GM18507 (cell line): ENCODE measurements around the gene SLC45A2.
"Not testable (repeated sequence)": the region's sequence is repeated elsewhere in the genome, so short reads cannot be mapped to it uniquely, and the experiment has no call there.

Experiments
- DNase-seq: peaks from one replicate; pipeline ENCODE4 v3.0.0; 2011; ENCODE audit warnings: low read depth; ENCODE audit not compliant: insufficient read length; ENCODE audit errors: extremely low spot score
- FAIRE-seq: peaks from 2 replicates; lab custom pipeline; 2011; peaks lifted over from hg19 to GRCh38; lab: Jason Lieb, UNC

The SLC45A2 gene

DNA sequence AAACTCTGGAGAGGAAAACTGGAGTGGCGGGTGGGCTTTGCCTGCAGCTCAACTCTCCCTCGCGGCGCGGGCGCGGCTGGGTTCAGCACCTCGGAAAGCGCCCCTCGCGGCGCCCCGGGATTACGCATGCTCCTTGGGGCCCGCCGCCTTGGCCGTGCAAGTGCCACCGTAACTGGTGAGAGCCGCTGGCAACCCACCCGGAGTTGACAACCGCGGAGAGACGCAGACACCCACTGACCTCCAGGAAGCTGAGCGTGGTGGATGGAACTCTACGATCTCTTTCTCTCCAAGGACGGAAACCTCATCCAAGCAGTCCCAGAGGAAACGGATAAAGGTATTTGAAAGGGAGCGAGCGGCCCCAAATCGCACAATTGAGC lies 48.5 kb downstream of the SLC45A2 start:
- peak; percentile 36 for DNase-seq
- peak; percentile 24 for FAIRE-seq

GRCh38 chr5:33934176-33934575 lies 50.3 kb downstream of the SLC45A2 start:
- FAIRE-seq = no peak
- no peak for DNase-seq

- DNase-seq (no peak), FAIRE-seq (peak; percentile 87)
Measured at GRCh38 chr5:33933723-33934169, 50.7 kb downstream of the SLC45A2 start.

DNA sequence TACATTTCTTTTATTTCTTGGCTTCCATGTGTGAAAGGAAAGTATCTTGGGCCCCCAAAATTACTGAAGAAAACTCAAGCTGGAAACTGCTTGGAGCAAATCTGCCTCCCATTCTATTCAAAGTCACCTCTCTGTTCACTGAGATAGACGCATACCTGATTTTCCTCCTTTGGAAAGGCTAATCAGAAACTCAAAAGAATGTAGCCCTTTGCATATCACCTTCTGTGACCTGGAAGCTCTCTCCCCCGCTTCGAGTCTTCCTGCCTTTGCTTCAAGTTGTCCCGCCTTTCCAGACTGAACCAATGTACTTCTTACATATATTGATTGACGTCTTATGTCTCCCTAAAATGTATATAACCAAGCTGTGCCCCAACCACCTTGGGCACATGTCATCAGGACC lies 53.4 kb downstream of the SLC45A2 start:
- DNase-seq = no peak
- FAIRE-seq = no peak

GRCh38 chr5:33929925-33930690 lies 54.4 kb downstream of the SLC45A2 start:
- DNase-seq = no peak
- FAIRE-seq = peak; percentile 64

DNA sequence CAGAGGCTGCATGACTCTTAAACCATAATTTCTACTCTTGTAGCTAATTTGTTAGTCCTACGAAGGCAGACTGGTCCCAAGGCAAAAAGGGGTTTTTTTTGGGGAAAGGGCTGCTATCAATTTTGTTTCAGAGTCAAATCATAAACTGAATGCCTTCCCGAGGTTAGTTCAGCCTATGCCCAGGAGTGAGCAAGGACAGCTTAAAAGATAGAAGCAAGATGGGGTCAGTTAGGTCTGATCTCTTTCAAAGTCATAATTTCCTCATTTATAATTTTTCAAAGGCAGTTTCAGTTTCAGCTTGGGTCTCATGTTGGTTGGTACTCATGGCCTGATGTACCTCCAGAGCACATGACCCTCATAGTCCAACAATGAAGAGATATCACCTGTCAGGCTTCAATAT lies 56.2 kb downstream of the SLC45A2 start:
- no peak for DNase-seq
- FAIRE-seq = no peak

DNA sequence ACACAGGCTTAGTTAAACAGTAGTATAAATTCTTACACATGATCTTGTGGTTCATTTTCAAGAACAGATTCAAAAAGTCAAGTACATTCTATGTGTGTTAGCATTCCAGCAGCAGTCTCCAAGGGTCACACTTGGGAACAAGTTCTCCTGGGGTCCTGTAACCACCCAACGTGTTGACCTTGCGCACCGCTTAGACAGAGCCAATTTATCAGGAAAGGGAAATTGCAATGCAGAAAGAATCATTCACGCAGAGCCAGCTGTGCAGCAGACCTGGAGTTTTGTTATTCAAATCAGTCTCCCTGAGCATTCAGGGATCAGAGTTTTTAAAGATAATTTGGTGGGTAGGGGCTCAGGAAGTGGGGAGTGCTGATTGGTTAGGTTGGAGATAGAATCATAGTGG lies 56.8 kb downstream of the SLC45A2 start:
- FAIRE-seq (no peak), DNase-seq (no peak)

- peak; percentile 42 for FAIRE-seq
- no peak for DNase-seq
Measured at GRCh38 chr5:33925278-33925677, 59.2 kb downstream of the SLC45A2 start.

DNA sequence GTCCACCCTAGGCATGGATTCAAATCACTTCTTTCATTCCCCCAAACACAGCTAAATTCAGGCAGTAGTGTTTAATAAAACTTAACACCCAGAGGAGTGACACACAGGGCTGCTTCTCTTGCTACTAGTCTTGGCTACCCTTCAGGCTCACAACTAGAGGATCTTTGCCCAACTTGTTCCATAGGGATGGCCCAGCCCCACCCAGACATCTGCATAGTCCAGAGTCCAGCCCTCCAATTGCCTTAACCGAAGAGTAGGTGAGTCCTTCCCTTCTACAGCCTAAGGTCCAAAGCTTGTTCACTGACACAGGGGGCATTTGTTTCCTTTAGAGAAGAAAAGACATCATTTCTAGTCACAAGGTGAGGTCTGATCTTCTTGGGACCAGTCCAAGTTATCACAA lies 63.5 kb downstream of the SLC45A2 start:
- FAIRE-seq (no peak), DNase-seq (no peak)

- not testable (repeated sequence) for FAIRE-seq, DNase-seq
Measured at GRCh38 chr5:33914844-33915243, 69.6 kb downstream of the SLC45A2 start.

GRCh38 chr5:33906248-33906647 lies 78.2 kb downstream of the SLC45A2 start:
- not testable (repeated sequence) for DNase-seq, FAIRE-seq

GRCh38 chr5:33905381-33905780 lies 79.1 kb downstream of the SLC45A2 start:
- FAIRE-seq = no peak
- no peak for DNase-seq

DNA sequence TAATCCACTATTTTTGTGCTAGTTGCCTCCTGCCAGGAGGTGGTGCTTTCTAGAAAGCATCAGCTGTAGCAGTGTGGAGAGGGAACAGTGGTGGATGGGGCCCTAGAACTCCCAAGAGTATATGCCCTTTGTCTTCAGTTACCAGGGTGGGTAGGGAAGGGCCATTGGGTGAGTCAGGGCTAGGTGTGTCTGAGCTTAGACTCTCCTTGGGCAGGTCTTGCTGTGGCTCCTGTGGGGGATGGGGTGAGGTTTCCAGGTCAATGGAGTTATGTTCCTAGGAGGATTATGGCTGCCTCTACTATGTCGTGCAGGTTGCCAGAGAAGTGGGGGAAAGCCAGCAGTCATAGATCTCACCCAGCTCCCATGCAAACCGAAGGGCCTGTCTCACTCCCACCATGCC lies 81.4 kb downstream of the SLC45A2 start:
- FAIRE-seq = no peak
- no peak for DNase-seq

DNA sequence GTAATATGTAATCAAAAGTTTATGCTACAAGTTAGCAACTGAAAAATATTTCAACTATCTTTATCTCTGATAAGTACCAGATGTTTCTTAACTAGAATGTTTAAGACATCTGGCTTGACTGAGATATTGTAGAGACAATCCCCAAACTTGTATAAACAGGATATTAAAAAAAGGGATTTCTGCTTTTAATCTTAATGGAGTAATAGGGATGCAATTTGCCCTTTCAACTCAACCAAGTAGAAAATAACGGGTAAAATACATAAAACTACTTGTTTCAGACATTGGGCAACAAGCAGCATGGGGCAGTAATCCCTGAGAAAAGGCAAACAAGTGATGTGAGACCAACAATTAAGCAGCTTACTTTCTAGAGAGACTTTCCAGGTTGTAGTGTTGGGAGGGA lies 83.3 kb downstream of the SLC45A2 start:
- no peak for DNase-seq
- FAIRE-seq = no peak
